NCI-H82 treated with DMSO at 0.1 percent for 48 hours (cell line): Measurements from ENCODE around the gene BCL6.

ENCODE experiments used
- DNase-seq: peaks from one replicate; lab custom pipeline; 2025; ENCODE audit not compliant: unreplicated experiment; lab: John Stamatoyannopoulos, UW

Gene BCL6

DNA sequence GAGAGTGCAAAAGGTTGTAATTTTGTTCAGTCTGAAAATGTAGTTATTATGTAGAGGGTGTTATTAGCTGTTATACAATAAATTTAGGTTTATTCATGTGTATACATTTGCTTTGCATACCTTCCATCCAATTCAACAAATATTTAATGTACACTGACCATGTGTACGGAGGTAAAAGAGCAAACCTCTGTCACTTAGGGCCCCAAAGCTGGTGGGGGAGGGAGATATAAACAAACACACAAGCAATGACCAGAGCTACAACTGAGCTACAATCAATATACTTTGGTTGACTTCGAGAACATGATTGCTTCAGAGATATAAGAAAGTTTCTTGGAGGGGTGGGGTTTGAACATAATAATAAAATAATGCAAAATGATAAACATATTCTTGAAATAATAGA is 17.5 kb upstream of the BCL6 start:
- DNase-seq, result no peak

DNA sequence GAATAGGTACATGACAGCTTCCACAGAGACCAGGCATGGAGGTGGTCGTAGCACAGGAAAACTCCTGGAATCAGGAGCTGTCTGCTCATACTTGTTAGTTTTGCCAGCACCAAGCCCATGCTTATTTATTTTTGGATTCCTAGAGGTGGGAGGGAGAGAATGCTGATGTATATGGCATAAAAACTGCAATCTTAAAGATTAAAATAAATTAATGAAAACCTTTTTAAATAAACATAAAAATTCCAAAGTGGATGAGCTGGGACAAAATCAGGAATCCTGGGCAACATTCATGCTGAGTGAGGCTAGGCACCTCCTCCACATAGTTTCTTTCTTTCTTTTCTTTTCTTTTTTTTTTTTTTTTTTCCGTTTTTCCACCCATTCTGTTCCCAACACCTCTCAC is 14.3 kb upstream of the BCL6 start:
- DNase-seq, result no peak

DNA sequence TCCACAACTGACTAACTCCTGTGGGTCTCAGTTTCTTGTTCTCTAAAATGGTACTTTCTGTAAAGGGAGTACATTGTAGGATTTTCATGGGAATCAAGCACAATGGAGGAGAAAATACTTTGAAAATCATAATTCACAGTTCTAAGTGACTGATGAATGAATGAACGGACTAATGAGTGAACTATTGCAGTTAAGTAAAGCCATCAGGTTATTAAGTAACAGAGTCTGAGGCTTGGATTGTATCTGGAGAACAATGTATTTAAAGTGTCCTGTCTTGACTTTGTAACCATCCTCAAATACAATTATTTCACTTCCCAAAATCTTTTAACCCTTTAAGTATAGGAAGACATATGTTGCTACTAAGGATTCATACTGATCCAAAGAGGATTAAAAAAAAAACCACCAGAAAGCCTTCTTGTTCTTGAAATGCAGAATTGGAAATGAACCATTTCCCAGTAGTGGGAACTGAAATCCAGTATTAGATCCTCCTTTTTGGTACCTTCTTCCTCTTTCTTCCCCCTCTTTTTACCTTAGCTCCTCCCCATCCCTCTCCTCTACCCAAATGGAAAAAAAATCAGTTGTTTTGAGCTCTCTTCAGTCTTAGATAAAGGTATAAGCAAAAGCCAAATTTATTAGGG is 13.2 kb upstream of the BCL6 start:
- no peak for DNase-seq

DNA sequence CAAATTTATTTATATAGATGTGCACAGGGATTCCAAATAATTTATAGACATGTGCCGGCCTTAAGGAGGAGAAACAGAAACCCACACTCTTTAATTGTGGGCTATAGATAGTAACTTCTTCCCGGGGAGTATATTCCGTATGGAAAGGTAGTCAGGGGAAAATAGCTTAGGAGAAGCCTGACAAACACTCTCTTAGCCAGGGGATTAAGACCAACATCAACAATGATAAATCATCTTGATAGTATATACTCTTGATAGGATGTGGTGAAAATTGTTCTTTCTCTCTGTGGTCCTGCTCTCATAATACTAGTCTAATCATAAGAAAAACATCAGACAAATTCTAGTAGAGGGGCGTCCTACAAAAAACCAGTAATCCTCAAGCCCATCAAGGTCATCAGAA is 8.2 kb upstream of the BCL6 start:
- no peak for DNase-seq

DNA sequence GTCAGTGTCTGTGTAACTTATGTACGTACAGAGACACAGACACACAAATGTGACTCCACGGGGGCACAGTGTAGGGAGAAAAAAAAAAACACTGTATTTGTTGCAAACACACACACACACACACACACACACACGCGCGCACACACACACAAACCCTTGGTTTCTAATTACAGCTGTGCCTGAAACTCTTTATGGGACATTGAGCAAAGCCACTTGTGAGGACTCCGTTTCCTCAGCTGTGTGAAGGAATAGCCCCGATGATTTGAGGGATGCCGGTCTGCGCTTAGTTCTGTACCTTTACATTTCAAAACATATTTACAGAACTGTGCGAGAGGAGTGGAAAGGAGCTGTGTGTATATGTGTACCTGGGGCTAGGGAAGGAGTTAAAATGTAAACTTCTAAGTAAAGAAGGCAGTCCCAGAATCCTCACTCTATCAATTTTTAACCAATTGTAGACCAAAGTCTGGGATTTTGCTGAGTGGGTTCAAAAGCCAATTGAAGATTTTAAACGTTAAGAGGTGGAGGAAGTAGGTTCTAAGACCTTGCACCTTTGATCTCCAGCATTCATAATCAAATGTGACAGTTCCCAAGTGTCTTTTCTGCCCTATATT is 5.3 kb upstream of the BCL6 start:
- no peak for DNase-seq

DNA sequence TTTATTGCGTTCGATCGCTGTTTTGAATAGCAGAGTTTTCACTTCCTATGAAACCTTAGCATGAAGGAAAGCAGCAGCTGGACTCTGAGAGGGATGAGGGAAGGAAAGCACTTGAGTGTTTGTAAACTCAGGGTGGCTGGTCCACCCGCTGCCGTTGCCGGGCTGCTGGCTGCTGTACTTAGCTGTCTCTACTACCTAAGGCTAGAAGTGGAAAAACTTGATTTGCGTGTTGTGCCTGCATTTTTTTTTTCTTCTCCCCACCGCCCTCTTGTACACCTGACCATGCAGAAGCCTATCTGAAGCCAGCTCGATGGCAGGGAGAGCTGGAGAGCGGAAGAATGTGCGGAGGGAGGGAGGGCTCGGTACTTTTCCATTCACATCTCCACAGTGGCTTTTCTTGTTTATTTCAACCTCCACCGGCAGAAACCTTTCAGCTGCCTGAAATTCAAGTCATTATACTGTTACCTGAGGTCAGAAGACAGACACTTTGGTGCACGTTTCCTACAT is 4.8 kb upstream of the BCL6 start:
- no peak for DNase-seq

DNA sequence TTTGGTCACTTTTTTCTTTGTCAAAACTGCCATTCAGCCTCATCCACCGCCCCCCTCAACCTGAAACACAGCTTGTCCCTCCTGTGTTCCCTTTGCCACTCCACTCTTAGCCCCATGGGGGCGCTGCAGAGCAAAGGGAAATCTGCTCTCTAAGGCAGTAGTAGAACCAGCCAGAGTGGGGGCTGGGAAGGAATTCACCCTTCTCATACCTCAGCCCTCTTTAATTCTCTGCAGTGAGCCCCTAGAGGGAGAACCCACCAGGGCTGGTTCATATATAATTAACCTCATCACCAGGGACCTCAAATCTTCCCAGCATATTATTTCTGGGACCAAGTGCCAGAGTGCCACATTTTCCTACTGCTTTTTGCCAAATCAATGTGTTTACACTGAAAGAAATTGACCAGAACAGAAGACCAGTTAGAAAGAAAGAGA is 2.8 kb upstream of the BCL6 start:
- DNase-seq, result no peak

DNA sequence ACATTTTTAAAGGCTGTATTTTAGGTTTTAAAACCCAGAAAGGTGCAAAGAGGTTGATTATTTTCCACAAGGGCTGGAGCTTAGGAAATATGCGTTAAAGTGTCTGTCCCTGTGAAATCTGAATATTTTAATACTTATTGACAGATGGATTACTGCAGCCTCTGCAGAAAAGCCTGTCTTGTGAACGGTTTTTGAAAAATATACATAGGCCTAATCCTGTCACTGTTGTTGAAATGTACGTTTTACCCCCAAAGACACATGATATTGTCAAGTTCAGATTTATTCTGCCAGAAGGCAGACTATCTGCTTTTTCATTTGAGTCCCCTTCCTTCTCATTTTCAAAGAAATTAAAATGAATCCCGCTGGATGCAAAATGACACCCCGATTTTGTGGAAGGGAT is 2.2 kb upstream of the BCL6 start:
- DNase-seq, result no peak

DNA sequence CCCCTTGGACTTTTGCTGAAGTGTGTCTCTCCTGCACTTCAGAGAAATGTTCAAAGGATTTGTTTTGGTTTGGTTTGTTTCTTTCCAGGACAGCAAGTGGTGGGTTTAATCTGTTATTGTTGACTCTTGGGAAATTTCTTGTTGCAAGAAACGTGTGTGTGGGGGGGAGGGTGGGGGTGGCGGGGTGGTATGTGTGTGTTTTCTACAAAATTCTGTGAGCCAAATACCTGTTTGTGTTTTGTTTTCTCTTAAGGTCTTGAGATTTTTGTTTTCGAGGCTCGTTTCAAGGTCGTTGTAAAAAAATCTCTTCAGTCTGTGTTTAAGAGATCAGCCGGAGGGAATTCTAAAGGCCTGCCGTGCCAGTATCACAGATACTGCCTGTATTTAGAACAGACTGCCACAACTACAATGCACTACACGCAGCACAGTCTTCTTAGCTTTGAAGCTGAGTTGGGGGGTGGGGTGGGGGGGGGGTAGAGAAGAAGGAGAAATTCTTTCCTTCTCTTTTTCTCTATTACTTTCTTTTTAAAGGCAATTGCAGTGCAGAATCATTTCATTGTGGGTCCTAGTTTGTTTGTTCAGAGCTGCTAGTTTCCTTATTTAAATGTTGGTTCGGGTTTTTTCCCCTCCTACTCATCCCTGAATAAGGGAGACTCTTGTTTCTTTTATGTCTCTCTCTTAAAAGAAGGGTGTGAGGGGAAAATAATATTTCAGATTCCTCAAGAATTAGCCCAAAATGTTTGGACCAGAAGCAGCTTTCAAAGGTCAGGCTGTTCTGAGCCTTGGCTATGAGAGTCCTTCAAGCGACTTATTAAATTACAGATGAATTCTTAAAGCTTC is 1.4 kb upstream of the BCL6 start:
- no peak for DNase-seq

DNA sequence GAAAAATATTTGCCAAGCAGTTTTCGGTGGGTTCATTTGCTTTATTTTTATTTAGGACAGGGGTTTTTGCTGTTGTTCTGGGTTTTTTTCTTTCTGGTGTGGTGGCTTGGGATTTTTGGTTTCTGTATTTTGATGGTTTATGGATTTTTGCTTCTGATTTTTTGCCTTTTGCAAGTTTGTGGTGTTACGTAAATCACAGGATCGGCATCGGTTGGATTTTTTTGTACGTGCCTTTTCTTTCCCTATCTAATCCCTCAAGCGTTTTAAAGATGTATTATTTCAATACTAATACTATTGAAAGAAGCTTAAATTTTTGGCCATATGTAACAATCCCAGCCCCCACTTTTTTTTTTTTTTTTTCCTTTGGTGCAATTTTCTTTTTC is 782 bp upstream of the BCL6 start:
- no peak for DNase-seq

DNA sequence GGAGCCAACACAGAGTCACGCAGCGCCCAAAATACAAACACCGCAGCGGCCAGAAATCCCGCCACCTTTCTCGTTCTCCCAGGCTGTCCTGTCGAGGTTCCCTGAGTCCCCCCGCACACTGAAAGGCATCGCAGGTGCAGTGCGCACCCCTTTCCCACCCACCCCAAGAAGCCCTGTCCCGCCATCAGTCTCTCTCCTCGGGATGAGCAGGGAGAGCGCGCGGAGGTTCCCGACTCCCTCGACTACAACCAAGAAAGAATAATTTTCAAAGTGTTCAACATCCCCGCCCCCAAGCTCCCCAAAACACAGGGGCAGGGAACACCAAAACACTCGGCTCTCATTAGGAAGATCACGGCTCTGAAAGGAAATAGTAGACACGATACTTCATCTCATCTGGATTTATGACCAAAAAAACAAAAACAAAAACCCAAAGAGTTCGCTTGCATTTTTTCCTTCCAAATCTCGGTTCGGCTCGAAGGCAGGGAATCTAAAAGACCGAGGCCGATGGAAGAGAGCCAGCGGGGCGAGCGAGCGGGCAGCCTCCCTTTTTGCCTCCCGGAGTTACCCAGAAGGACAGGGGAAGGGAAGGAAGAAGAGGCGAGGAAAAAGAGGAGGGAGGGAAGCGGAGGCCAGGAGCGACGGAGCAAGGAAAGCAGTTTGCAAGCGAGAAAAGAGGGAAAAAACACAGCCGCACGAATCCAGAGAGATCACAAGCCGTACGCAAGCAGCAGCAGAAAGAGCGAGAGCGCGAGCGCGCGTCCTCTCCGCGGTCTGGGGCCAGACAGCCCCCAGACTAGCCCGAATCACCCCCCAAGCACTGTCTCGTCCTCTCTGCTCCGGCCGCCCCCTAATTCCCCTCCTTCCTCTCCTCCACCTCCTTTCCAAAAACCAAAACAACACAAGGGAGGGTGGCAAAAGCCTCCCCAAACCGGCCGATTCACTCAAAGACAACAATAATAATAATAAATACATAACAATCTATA is 808 bp downstream of the BCL6 start:
- DNase-seq, result no peak

DNA sequence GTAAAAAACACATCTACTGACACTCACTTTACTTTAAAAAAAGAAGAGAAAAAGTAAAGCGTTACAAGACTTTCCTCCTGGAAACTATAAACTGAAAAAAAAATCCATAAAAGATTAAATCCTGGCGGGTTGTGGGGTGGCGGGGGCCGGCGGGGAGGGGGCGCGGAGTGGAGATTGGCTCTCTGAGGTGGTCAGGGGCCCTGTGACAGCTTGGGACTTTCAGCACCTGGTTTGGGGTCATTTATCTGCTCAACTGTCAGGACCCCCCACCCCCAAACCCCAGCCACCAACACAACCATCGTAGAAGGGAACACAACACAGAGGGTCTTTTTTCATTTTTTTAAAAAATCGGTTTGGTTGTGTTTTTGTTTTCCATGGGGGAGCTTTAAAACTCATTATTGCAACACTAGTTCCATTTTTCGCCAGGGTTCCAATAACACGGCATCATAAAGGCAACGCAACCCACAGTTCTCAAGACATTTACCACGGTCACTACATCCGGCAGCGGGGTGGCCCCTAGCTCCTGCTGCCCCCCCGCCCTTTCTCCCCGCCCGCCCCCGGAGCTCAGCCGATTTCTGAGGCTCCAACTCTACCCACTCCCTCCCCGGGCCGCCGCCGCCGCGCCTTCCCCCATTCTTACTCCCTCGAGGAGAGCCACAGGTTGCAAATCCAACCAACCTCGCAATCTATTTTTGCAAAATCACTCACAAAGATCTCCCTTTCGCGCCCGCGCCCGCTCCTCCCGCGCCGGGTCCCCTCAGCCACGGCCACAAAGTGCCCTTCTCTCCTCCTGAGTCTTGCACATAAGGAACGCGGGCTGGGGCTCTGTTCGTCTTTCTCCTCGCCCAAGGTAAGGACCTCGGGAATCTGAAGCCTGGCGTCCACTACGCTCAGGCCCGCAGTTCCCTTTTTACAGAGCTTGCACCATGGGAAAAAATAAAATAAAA is 1.8 kb downstream of the BCL6 start:
- DNase-seq, result no peak

DNA sequence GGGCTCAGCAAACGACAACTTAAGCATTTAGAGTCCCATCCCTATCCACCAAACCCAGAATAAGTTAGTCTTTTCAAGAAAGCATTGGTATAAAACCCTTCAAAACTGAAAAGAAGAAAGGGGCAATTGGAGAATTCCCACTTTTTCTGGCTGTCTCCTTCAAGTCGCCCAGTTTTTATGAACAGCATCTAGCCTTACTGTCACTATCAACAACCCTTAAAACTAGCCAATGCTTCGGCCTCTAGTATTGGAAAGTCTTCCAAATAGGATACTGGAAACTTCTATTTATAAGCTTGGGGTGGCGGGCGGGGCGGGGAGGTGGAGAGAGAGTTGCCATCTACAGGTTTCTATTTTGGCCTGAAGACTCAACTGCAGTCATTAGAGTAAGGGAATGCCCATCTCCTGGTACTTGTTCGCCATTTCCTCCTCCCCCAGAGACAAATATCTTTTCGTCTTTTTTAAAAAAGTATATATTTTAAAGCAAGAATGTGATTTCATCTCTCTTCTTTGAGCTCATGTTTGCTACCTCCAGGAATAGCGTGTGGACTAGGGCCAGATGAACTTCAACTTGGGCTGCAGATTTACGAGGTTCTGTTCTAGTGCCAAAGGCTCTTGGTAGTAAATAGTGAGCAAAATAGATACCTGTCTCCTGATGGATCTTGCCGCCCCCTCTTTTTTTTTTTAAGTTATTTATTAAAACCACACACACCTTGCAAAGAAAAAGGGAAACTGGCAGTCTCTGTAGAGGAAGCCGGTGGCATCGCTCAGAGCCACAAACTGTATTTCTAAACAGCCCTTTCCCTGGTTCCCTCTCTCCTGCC is 2.7 kb downstream of the BCL6 start:
- DNase-seq, result no peak

DNA sequence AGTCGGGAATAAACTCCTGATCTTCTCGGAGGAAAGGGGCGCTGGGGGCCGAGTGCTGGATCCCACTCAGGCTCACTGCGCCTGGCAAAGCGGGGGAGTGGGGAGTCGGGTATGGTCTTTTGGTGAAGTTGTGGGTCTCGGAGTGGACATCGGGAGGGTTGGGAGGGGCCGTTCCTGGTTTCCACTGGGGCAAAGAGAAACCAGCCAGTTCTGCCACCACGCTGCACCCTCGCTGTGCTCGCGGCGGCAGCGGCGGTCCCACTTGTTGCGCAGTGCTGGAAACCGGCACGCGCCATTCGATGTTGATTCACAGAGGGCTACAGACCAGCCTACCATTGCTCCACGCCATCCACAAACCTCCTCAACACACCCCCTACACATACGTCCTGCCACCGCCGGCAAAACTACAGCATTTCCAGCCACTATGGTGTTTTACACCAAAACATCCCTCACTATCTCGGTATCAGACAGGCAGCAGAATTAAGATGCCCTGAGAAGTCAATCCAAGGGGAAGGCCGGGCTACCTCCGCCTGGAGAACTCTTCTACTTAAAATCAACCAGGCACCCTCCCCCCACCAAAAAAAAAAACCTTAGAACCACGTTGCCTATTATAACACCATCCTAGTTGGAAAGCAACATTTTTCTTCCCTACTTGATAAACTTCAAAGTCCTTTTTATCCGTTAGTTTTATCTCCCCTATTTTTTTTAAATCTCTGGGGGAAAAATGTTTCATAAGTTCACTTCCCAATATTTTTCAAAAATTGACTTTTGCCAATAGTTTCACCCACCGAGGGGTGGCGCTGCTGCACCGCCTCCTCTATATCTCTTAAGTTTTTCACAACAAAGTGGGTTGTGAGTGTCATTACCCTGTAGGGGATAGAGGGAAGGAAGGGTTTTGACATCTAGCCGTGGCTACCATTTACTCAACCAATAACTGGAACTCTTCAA is 3.6 kb downstream of the BCL6 start:
- no peak for DNase-seq

DNA sequence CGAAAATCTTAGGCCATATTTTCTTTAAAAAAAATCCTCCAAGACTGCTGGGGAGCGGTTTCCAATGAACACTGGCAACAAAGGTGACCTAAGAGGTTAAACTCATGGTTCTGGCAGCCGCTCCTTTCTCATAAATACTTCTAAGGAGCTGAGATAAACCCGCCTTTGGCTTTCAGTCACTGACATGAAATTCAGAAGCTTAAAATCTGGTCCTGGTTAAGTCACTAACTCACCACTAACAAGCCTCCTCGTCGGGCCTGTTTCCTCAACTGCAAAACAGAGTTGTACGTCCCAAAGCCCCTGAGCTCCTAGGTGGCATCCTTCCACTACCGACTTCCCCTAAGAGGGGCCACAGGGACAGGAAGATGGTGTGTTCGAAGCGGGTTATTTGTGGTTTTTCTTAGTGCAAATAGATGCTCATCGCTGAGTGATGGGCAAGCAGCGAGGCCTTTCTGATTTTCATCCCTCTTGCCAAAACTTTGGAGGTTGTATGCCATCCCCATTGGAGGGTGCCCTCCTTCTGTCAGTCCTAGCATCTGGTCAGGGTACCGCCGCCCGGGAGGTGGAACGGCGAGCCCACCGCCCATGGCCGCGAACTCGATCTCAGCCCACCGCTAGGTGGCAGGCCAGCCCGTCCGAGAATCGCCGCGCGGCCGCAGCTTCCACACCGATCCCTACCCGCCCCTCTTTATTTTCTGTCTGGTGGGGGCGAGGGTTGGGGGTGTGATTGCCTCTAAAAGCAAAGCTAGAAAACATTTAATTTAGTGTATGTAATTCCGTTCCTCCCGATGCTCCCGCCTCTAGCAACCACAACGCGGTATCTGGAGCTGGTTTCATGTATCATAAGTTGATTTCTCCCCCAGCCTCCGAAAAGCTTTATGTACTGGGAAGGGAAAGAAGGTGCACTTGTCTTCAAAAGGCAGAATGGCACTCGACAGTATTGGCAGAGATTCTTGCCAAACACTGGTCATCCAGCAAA is 4.6 kb downstream of the BCL6 start:
- DNase-seq, result no peak

DNA sequence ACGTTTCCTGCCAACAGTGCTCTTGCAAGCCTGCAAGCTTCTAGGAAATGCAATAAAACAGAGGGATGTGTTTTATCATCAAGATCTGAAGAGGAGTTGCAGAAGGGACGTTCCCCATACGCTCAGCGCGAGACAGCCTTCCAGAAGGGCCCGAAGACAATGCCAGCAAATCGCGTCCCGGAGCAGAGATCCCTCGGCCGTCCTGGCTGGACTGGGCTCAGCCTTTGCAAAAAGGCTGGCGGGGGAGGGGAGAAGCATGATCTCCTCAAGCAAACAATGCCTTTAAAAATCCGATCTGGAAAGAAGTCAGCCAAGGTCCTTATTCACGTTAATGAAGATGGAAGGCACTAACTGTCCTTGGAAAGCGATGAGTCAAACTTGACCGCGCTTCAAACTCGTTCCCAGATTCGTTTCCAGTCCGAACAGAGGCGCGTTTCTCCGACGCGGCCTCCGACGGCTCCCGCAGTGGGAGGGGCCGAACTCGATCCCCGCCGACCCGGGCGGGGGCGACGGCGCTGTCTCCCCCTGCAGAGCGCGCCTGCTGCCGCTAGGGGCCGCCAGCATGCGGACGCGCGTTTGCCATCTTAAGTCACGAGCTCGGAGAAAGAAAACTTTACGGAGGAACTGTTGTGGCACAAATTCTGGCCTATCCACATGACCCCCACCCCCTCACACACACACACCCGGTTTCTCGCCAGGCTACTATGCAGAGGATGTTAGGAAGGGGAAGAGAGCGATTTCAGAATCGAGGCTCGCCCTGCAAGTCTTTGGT is 5.5 kb downstream of the BCL6 start:
- DNase-seq, result no peak
